Fibroblast of the conjunctiva (primary cell): Measurements from ENCODE around the gene CAPZA2.

Experiments
- DNase-seq: peaks from one replicate; pipeline ENCODE4 v3.0.0-alpha.2; 2010; ENCODE audit warnings: low read depth

CAPZA2 gene

DNA sequence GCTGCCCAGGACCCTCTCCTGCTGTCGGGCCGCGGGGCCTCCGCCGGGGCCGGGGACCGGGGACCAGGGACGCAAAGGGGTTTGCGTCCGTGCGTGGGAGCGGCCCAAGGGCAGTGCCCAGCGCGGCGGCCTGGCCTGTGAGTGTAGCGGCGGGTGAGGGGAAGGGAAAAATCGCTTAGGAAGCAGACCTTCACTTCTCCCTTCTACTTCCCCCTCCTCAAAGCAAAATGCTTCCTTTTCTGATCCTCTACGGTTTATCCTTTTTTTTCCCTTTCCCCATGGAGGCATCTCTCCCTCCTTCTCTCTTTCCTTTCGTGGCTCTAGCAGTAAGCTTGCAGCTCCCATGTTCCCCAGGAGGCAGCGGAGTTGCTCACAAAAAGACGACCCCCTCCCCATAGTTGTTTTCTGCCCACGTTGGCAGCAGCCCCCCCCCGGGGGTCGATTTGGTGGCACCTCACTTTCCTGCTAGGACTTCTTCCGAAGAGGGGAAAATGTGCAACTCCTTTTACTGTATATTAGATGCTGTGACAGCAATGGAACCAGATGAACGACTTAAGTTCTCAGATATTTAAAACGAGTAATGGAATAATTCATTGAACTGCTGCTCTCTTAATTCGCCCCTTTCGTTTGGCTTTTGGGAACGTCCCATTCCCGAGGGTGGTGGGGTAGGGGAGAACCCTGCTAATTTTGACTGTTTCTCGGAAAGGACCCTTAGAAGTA, 724 bp downstream of the CAPZA2 start:
- peak; percentile 6 for DNase-seq

DNA sequence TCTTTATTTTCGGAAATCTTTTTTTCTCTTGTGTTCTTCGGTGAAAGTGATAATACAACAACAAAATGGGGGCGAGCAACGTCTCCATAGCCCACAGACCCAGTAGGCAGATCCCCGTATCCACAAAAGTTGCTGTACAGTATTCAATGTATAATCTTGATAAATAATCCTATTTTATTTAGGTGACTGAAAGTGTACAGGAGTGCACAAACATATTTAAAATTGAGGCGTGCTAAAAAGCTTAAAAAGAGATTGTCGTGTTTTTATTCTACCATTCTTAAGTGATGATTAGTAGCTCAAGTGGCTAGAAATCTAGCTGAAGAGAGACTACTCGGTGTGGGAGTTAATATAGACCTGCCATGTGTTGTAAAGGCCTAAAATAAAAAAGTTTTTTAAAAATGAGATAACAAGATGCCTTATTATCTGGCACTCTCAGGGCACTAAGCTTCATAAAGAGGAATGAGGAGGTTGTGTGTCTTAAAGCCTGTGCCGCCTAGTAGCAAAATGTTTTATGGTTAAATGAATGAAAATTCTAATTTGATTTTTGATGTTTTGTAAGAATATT, 1.6 kb downstream of the CAPZA2 start:
- DNase-seq = no peak

DNA sequence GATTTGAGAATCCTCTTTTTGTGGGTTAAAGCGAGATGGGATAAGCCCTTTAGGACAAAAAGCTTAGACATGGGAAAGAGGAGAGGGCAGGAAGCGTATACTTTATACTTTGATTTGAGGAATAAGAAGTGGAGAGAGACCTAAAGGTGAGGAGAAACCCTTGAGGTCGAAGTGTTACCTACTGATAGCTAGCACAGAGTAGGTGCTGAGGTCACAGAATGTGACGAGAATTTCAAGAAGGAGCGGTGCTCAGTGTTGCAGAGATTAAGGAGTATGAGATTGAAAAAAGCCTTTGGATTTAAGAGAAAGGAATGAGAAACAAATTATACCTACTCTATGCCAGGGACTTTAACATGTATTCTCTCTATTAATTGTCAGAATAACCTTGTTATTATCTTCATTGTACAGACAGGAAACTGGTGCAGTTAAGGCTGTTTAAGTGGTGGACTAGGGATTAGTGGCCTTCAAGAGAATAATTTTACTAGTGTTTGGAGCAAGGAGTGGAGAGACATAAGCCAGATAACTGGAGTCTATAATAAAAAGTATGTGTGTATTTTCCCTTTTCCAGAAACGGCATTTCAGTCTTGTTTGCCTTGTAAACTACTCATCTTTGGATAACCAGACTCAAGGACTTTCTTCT, 8.8 kb downstream of the CAPZA2 start:
- no peak for DNase-seq

DNA sequence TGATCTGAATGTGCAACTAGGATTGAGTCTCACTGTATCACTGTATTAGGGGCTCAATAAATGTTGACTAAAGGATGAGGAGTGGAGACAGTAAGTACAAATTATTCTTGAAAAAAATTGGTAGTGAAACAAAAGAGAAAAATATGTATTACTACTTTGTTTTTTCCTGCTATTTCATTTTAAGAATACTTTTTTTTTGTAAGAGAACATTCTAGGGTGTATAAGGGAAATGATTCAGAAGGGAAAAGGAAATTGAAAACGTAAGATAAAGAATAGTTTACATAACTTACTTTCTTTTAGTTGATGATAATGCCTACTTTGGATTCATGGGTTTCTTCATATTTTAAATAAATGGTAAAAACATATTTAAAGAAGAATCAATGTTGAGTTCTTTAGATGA, 9.6 kb downstream of the CAPZA2 start:
- DNase-seq = no peak

- no peak for DNase-seq
Measured at GRCh38 chr7:116873619-116874018, 11.2 kb downstream of the CAPZA2 start.

DNA sequence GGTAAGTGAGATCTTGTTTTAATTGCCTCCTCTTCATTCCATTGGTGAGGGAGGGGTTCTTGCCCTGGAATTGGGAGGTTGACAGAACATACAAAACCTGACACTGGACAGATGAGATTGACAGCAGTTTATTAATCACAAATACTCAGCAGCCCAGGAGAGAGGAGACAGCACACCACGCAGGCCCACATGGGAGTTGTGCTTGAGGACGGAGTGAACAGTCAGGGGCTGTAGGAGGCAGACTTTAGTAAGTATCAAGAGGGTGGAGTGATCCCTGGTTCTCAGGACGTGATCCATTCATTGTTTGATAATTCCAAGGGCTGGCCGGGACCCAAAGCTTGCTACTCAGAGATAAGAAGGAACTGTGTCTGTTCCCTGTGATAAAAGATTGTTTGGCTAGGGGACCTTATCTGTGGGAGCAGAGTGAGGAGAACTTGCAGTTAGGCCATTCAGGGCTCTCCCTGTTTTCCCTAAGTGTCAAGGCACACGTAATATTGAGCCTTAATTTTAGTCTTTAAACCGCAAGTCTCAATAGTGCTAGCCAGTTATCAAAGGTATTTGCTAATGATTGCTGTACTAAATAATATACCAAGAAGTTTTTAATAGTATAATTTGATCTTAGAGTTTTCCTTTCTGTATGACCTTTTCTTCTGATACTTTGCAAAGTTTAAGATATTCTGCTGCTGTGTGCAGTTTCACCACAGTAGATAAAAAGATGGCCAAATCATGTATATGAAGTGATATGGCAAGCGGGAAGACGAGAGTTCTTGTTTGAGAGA, 14.5 kb downstream of the CAPZA2 start:
- no peak for DNase-seq

GRCh38 chr7:116877443-116878217, 15.2 kb downstream of the CAPZA2 start:
- no peak for DNase-seq

- no peak for DNase-seq
Measured at GRCh38 chr7:116884691-116885090, 22.3 kb downstream of the CAPZA2 start.

DNA sequence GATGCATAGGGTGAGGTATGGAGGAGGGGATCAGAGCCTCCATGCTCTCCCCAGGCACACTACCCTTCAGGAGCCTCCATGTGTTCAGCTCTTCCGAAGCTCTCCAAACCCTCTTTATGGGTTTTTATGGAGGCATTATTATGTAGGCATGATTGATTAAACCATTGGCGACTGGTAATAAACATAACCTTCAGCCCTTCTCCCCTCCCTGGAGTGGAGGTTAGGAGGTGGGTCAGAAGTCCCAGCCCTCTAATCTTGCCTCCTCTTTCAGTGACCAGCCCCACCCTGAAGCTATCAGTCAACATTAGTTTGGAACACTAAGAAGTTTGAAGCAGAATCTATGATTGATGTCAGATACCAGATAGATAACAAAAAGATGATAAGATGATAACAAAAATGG, 23.3 kb downstream of the CAPZA2 start:
- DNase-seq = no peak

DNA sequence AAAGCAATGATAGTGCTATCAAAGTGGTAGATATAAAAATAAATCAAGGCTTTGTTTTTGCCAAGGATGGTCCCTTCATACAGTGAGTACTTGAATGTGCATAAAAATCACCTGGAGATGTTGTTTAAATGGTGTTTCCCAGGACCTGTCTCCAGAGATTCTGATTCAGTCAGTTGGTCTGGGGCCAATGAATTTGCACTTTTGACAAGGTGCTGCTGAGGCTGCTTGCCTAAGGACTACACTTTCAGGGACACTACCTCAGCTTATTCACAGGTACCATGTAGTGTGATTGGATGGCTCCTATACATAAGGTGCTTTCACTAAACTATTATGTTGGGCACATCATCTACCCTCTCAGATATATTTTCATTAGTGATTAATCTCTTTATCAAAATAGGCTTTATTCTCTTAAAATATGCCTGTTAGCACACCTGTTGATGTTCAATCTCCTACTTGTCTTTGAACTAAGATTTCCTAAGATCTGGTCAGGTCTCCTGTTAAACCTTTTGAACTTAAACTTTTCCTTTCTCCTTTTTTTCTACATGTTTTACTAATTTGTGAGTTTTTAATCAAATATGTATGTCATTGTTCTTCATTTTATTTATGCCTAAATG, 24.3 kb downstream of the CAPZA2 start:
- DNase-seq = no peak

DNA sequence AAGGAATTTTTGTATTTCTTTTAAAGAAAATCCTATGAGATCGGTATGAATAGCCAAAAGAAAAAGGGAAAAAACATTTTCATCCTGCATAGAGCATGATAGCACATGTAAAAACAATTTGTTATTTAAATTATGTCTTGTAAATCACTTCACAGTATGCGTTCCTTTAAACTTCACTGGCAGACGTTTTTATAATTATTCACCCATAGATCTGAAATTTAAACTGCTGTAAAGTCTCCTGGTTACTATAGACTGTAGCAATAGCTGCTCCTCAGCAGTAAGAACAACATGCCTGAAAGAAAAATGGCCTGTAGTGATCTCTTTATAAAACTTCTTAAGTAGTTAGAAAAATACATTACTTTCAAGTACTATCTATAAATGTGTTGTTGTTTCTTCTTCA, 26.5 kb downstream of the CAPZA2 start:
- no peak for DNase-seq

DNA sequence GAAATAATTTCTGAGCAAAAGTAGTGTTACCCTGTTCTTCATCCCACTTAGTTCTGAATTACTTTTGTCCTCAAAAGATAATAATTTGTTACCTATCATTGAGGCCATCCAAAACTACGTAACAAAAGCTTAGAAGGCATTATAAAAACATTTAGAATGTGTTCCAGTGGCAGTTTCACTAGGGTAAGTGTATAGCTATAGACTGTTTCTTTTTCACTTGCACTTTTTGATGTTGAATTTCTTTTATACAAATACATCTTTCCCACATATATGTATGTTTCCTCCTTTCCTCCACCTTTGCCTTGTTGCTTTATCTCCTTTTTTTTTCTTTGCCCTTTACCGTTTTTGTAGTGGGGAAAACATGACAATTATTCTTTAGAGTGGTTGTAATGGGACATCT, 33.5 kb downstream of the CAPZA2 start:
- no peak for DNase-seq

DNA sequence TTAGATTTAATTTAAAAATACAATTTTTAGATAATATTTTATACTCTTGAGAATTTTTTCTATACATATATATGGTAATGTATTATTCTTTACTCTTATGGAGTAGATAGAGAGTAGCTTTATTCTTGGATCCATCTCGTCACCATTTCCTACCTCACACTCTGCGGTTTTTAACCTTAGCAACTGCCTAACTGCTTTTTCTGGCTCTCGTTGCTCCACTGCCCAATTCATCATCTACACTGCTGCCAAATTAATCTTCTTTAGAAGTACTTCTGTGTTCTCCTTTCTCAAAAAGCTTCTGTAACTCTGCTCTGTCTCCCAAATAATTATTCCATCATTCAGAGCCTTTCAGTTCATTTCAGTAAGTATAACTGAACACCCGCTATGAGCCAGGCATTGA, 35.3 kb downstream of the CAPZA2 start:
- no peak for DNase-seq

GRCh38 chr7:116899308-116899707, 36.9 kb downstream of the CAPZA2 start:
- DNase-seq = no peak

DNA sequence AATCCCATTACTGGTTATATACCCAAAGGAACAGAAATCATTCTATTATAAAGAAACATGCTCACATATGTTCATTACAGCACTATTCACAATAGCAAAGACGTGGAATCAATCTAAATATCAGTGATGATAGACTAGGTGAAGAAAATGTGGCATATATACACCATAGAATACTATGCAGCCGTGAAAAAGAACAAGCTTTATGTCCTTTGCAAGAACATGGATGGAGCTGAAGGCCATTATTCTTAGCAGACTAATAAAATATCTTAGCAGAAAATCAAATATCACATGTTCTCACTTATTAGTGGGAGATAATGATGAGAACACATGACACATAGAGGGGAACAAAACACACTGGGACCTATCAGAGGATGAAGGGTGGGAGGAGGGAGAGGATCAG, 38.8 kb downstream of the CAPZA2 start:
- no peak for DNase-seq

GRCh38 chr7:116902867-116903266, 40.5 kb downstream of the CAPZA2 start:
- DNase-seq = no peak

- no peak for DNase-seq
Measured at GRCh38 chr7:116906391-116906790, 44.0 kb downstream of the CAPZA2 start.

- DNase-seq = no peak
Measured at GRCh38 chr7:116910383-116910782, 48.0 kb downstream of the CAPZA2 start.

DNA sequence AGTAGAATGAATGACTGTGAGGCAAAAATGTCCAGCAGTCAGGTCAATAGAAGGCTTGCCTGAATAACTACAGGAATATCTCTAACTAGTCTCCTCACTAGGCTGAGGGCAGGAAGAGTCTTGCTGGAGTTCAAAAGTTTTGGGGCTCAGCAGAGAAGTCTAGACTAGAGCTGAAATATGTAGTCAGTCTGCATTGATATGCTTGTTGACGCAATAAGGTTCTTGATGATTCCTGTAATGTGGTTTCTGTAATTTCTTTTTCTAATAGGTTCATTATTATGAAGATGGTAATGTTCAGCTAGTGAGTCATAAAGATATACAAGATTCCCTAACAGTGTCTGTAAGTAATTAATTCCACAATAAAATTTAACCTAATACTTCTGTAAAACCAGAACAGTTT, 49.4 kb downstream of the CAPZA2 start:
- no peak for DNase-seq

- DNase-seq = no peak
Measured at GRCh38 chr7:116912269-116912909, 50.0 kb downstream of the CAPZA2 start.

DNA sequence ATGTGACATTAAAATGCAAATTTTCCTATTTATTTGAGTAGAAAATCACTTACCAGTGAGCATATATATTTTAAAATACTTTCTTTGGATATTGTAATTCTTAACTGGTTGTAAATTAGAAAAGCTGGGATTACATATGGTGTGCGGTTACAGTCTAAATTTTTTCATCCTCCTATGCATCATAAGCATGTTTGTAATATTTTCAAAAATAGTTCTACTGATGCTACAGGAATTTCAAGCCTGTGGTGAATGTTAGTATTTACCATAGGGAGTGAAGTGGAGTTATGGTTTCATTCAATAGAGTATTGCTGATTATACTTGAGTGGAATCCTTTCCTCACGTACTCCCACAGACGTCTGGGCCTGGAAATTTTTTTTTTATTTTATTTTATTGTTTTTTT, 56.3 kb downstream of the CAPZA2 start:
- DNase-seq = no peak
